ENCODE results near the gene FXYD4.

The FXYD4 gene

DNA sequence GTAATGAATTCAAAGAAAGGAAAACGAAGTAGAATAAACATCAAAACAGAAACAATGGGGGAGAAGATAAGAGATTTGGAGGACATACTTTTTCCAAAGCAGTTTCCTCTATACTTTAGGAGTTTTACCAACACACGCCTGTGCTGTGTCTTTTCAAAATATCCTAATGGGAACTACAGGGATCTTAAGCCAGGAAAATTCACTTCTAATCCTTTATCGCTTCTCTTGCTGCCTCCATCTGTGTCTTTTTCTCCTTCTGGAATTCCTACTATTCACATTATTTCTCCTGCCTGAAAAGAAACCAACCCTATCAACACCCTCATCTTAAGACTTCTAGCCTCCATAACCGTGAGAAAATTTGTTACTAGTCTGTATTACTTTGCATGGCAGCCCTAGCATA lies 30.7 kb downstream of the FXYD4 start:
- H3K4me3 ChIP-seq (ENCODE audit: low read length), result no peak overlapping the region

DNA sequence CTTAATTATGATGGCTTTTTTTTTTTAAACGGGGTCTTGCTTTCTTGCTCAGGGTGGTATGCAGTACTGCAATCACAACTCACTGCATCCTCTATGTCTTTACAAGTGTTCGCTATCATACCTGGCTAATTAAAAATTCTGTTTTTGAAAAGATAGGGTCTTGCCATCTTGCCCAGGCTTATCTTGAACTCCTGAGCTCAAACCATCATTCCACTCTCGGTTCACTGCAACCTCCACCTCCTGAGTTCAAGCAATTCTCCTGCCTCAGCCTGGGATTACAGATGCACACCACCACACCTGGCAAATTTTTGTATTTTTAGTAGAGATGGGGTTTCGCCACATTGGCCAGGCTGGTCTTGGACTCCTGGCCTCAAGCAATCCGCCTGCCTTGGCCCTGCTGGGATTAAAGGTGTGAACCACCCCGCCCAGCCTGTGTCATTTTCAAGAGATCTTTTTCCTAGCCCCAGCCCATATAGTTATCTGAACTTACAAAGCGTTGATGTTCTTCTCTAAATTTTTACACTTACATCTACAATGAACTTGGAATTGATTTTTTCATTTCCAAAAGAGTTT lies 31.5 kb downstream of the FXYD4 start:
- H3K4me3 ChIP-seq (ENCODE audit: low read length), result no peak overlapping the region
- no peak for TF ChIP-seq ZNF274 (IDR thresholded peaks at IDR 0.05; ENCODE audit: low read depth, low read length)

More for the DNA sequence above, 30.7 kb downstream of the FXYD4 start:
- no peak for TF ChIP-seq ZNF274 (IDR thresholded peaks at IDR 0.05; ENCODE audit: low read depth, low read length)

DNA sequence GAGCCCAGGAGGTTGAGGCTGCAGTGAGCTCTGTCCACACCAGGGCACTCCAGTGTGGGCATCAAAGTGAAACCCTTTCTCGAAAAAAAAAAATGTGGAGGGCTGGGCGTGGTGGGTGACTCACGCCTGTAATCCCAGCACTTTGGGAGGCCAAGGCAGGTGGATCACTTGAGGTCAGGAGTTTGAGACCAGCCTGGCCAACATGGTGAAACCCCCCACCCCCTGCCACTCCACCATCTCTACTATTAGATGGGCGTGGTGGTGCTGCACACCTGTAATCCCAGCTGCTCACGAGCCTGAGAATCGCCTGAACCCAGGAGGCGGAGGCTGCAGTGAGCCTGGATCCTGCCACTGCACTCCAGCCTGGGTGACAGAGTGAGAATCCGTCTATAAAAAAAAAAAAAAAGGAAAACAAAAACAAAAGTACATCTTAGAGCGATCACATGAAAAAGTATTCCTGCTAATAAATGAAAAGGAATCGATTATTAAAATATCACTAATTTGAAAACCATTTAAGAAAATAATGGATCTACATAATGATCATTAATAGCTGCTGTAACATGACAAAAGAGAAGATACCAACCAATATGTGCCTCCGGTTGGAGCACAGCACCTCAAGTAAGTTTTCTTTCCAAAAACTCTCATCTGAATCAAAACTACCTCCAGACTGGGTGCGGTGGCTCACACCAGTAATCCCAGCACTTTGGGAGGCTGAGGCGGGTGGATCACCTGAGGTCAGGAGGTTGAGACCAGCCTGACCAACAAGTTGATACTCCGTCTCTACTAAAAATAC lies 32.7 kb downstream of the FXYD4 start:
- no peak for TF ChIP-seq ZNF274 (IDR thresholded peaks at IDR 0.05; ENCODE audit: low read depth, low read length)
- peak overlapping the region; percentile 63 for H3K4me3 ChIP-seq (ENCODE audit: low read length)

DNA sequence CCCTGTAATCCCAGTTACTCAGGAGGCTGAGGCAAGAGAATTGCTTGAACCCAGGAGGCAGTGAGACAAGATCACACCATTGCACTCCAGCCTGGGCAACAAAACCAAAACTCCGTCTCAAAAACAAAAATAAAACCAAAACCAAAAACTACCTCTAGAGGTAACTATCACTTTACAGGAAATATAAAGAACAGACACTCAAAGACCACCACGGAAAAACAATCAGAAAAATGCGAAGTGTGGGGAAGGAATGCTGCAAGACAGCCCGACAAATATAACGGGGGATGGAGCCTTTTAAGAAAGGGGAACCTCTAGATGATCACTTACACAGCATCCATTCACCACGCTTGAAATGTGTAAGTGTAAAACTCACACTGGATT lies 33.3 kb downstream of the FXYD4 start:
- H3K4me3 ChIP-seq (ENCODE audit: low read length), result peak overlapping the region; percentile 63
- no peak for TF ChIP-seq ZNF274 (IDR thresholded peaks at IDR 0.05; ENCODE audit: low read depth, low read length)

DNA sequence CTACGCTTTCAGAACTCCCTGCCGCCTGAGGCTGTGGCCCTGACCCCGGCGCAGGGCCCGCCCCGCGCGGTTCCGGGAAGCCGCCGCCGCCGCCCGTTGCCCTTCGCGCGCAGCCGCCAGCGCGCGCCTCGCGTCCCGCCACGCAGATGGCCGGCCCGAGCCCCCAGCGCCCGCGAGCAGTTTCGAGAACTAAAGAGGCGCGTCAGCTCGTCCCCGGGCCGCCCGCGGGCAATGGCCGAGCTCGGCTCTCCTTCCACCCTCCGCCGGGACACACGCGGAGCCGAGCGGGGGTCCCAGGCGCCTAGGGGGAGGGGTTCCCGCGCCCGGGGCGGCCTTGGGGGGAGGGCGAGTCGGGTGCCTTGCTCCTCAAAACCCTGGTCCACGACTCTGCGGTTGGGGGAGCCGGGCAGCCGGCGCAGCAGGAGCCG lies 35.7 kb downstream of the FXYD4 start:
- TF ChIP-seq ZNF274 (IDR thresholded peaks at IDR 0.05; ENCODE audit: low read depth, low read length), result no peak
- H3K4me3 ChIP-seq (ENCODE audit: low read length), result peak overlapping the region; percentile 88

DNA sequence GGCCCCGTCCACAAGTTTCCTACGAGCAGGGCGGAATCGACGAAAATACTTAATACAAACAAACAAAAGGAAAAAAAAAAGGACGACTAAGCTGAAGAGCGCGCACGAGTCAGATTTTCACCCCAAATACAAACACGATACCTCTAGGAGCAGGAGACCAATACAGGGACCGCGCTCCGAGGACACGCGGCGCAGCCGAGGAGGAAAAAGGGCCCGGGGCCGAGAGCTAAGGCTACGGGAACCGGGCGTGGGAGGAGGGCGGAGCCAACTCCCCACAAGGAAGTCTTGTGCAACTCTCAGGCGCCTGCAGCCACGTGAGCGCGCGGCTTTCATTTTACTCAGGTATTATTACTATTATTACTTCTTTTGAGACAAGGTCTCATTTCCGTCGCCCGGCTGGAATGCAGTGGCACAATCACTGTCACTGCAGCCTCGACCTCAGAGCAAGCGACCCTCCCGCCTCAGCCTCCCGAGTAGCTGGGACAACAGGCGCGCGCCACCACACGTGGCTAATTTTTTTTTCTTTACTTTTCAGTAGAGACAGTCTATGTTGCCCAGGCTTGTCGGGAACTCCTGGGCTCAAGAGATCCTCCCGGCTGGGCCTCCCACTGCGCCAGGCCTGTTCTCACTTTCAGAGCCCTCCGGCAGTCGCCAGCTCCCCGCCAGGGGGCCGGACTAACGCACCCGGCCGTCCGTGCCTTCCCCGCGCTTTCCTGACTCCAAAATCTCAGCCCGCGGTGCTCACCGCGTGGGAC lies 36.3 kb downstream of the FXYD4 start:
- H3K4me3 ChIP-seq (ENCODE audit: low read length), result peak overlapping the region; percentile 88
- TF ChIP-seq ZNF274 (IDR thresholded peaks at IDR 0.05; ENCODE audit: low read depth, low read length), result no peak

DNA sequence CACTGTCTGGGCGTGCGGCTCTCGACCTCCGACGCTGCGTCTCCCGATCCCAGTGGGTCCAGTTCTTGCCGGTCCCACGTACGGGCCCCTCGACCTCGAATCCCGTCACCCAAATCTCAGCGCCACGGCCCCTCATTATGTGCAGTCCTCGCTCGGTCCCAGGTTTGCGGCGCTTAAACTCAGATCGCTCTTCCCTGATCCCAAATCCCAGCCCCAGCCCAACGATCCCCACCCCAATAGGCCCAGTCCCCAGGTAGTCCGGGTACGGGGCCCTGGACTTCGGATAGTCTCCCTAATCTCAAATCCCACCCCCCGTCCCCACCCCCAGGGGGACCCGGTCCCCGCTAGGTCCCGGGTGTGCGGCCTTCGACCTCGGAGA lies 36.9 kb downstream of the FXYD4 start:
- no peak for TF ChIP-seq ZNF274 (IDR thresholded peaks at IDR 0.05; ENCODE audit: low read depth, low read length)
- H3K4me3 ChIP-seq (ENCODE audit: low read length), result peak overlapping the region; percentile 88

DNA sequence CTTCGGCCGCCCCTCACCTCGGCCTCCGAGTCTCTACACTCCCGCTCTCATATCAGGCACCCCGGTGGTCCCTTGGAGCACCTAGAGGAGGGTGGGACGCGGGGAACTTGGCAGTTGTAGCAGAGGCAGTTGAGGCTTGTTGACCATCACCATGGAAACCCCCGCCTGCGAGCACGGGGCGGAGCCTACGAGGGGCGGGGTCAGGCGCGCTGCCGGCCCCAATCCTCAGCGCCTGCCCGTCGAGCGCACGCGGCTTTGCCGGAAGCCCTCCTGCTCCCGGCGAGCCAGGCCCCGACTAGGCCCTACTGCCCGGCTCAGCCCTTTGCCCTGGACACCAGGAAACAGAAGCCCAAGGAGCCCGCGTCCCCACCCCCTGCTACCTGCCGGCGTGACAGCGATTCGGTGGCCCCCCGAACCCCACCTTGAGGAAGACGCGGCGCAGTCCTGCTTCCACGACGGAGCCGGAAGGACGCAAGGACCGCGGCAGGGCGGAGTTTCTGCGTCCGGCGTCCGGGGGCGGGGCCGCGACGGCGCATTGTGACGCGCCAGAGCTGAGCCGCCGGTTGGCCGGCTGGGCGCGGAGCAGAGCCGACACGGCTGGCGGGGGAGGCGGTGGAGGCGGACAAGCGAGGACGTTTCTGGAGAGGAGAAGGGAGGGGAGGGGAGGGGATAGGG lies 37.4 kb downstream of the FXYD4 start, which contains the start of gene HNRNPF:
TSS of gene HNRNPF (minus strand) at position 477 of the 675 bp plus-strand sequence. CDS start 21,302 bp downstream, outside the sequence.
- H3K4me3 ChIP-seq (ENCODE audit: low read length), result peak within 1 kb of the TSS; percentile 88
- no peak for TF ChIP-seq ZNF274 (IDR thresholded peaks at IDR 0.05; ENCODE audit: low read depth, low read length)

DNA sequence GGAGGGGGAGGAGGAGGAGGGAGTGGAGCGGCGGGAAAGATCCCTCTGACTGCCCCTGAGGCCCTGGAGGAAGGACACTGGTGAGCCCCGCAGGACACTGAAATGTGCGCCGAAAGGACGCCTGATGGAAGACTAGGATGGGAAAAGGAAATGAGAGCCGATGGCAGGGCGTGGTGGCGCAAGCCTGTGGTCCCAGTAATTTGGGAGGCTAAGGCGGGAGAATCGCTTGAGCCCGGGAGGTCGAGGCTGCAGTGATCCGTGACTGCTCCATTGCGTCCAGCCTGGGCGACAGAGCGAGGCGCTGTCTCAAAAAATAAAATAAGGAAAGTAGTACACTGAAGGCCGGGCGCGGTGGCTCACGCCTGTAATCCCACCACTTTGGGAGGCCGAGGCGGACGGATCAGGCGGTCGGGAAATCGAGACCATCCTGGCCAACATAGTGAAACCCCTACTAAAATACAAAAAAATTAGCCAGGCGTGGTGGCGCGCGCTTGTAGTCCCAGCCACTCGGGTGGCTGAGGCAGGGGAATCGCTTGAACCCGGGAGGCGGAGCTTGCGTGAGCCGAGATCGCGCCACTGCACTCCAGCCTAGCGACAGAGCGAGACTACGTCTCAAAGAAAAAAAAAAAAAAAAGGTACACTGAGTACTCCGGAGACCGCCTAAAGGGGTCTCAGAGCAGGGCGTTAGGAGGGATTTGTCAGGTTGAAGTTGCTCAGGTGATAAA lies 38.1 kb downstream of the FXYD4 start:
- H3K4me3 ChIP-seq (ENCODE audit: low read length), result peak overlapping the region; percentile 87
- no peak for TF ChIP-seq ZNF274 (IDR thresholded peaks at IDR 0.05; ENCODE audit: low read depth, low read length)

DNA sequence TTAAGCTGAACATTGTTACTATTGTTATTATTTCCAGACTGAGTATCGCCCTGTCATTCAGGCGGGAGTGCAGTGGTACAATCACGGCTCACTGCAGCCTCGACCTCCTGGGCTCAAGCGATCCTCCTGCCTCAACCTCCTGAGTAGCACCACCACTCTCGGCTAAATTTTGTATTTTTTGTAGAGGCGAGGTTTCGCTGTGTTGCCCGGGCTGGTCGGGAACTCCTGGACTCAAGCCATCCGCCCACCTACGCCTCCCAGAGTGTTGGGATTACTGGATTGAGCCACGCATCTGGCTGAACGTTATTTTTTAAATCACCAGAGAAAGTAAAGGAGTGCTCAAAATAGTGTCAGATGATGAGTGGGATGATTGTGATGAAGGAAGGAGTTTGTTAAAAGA lies 38.9 kb downstream of the FXYD4 start:
- no peak for TF ChIP-seq ZNF274 (IDR thresholded peaks at IDR 0.05; ENCODE audit: low read depth, low read length)
- peak overlapping the region; percentile 87; the same call in 1 of the 2 replicates for H3K4me3 ChIP-seq (ENCODE audit: low read length)

DNA sequence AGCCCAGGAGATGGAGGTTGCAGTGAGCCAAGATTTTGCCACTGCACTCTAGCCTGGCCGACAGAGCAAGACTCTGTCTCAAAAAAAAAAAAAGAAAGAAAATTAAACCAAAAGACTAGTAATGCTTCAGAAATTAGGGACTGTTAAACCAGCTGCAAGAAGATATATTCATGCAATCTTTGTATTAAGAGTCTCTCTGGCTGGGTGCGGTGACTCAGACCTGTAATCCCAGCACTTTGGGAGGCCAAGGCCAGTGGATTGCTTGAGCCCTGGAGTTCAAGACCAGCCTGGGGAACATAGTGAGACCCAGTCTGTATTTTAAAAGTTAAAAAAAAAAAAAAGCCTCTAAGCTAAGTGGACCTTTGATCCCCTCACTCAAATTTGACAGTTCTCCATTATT lies 40.1 kb downstream of the FXYD4 start:
- no peak for TF ChIP-seq ZNF274 (IDR thresholded peaks at IDR 0.05; ENCODE audit: low read depth, low read length)
- no peak overlapping the region for H3K4me3 ChIP-seq (ENCODE audit: low read length)

DNA sequence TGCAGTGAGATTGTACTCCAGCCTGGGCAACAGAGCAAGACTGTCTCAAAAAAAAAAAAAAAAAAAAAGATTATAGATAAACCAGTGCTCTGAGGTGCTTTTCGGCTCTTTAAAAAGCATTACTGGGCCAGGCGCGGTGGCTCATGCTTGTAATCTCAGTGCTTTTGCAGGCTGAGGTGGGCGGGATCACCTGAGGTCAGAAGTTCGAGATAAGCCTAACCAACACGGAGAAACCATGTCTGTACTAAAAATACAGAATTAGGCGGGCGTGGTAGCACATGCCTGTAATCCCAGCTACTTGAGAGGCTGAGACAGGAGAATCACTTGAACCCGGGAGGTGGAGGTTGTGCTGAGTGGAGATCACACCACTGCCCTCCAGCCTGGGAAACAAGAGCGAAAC lies 44.1 kb downstream of the FXYD4 start:
- H3K4me3 ChIP-seq (ENCODE audit: low read length), result no peak overlapping the region
- no peak for TF ChIP-seq ZNF274 (IDR thresholded peaks at IDR 0.05; ENCODE audit: low read depth, low read length)

DNA sequence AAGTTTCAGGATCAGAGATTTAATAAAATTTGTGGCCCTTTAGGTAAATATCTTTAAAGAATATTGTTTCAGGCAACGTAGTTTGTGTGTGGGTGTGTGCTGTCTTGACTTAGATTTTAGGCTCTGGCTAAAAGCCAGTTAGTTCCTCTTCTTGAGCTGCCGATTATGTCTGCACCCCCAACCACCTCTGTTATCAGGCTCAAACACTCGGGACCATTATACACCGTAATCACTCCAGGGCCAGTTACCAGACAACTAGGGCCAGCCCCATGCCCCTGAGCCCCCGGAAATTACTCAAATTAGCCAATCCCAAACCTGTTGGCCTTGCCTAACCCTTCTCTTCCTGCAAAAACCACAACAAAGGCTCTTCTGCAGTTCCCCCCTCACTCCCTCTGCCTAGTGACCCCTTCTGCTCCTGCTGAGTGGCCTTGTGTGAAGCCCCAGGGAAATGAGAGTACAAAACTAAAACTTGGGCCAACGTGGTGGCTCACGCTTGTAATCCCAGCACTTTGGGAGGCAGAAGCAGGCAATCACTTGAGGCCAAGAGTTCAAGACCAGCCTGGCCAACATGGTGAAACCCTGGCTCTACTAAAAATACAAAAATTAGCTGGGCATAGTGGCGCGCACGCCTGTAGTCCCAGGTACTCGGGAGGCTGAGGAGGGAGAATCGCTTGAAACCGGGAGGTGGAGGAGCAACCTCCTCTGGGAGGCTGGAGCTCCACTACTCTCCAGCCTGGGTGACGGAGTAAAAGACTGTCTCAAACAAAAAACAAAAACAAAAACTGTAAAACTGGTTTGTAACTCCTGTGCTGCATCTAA lies 46.7 kb downstream of the FXYD4 start:
- no peak for TF ChIP-seq ZNF274 (IDR thresholded peaks at IDR 0.05; ENCODE audit: low read depth, low read length)
- no peak overlapping the region for H3K4me3 ChIP-seq (ENCODE audit: low read length)
